Adrenal gland (tissue), 12 donors: ENCODE data around the gene ZBTB7B. TPM values are rescaled to one million over a fixed set of nuclear protein-coding genes. Genes with fewer than 3 reads are reported as not detected.

Source experiments
- DNase-seq, 7 donors: peaks; one replicate each; pipeline ENCODE4 v3.0.0-alpha.2; 2019 to 2020
- H3K27ac ChIP-seq, 5 donors: fragments of 200-600 bp; sonication (generic) in 4 of 5; 1 replicate in 3 of 5; 2 replicates in 2 of 5; pipeline versions ENCODE4 v1.5.1 to v1.8.0; 2016 to 2020; ENCODE audit warnings: mild to moderate bottlenecking in 1 of 5
- H3K27me3 ChIP-seq: fragments of 200-600 bp; 2 replicates; pipeline ENCODE4 v1.8.0; 2021
- H3K36me3 ChIP-seq, 2 donors: fragments of 200-600 bp; replicated peaks in 1 of 2; 1 replicate in 1 of 2; 2 replicates in 1 of 2; pipeline versions ENCODE4 v1.5.1 to v1.8.0; 2018 to 2022
- H3K4me1 ChIP-seq, 2 donors: fragments of 200-600 bp; replicated peaks in 1 of 2; 1 replicate in 1 of 2; 2 replicates in 1 of 2; pipeline versions ENCODE4 v1.5.1 to v1.8.0; 2018 to 2021
- H3K4me3 ChIP-seq, 4 donors: fragments of 200-600 bp; sonication (generic) in 3 of 4; one replicate each; pipeline ENCODE4 v1.5.1; 2016 to 2018
- H3K9me3 ChIP-seq, 3 donors: fragments of 200-600 bp; sonication (generic) in 1 of 3; replicated peaks in 1 of 3; 1 replicate in 2 of 3; 2 replicates in 1 of 3; pipeline versions ENCODE4 v1.5.1 to v1.8.0; 2016 to 2021
- POLR2A ChIP-seq, 2 donors: fragments of 450-650 bp; IDR thresholded peaks; one replicate each; pipeline ENCODE4 v1.6.1; 2017; ENCODE audit warnings: antibody characterized with exemption in 2 of 2, mild to moderate bottlenecking in 2 of 2, moderate library complexity in 1 of 2
- WGBS, 4 donors: extraction: QIAGEN DNeasy Blood & Tissue Kit in 2 of 4; methylation state at CpG; one replicate each; pipeline versions ENCODE4 v1.1.5 to v1.1.7; 2013 to 2017; 5-methylcytosine and 5-hydroxymethylcytosine counted together
- intact Hi-C, 2 donors: fragments of 100-400 bp; cut with DNase I; formaldehyde crosslinking; loops; one replicate each; pipeline versions ENCODE4 v1.14.1 to v1.15.0; 2022 to 2023
- polyA plus RNA-seq, 3 donors: library from polyadenylated mRNA; stranded (reverse); fragments of 200-250 nt in 2 of 3; fragments of 350-450 nt in 1 of 3; fragmentation: Illumina TruSeq in 1 of 3; extraction: RNeasy Lipid Tissue Mini Kit (QIAGEN cat#74804) in 1 of 3; gene quantifications; one replicate each; pipeline ENCODE4 v1.2.3, GENCODE V29; 2013 to 2014
- total RNA-seq, 9 donors: library from RNA; depleted of rRNA in 4 of 9; stranded (reverse); fragments of >200 nt in 4 of 9; fragments of 120-200 nt in 1 of 9; fragmentation: NEBNext Ultra II Directional in 1 of 9; extraction: Animal tissue kit (Norgen Biotek cat#: 25700) in 1 of 9; gene quantifications; one replicate each; pipeline versions ENCODE4 v1.1.0 to v1.2.4, GENCODE V29; 2013 to 2023
- TF ChIP-seq, protein P1 (sequence below), 6 experiments: fragments of 450-650 bp in 4 of 6; fragments of 200-600 bp in 2 of 6; sonication (generic) in 1 of 6; IDR thresholded peaks; 1 replicate in 5 of 6; 2 replicates in 1 of 6; pipeline versions ENCODE4 v1.5.1 to v1.8.0; 2016 to 2021; ENCODE audit warnings: antibody characterized with exemption in 6 of 6, mild to moderate bottlenecking in 2 of 6, moderate library complexity in 1 of 6
- donor health status: healthy with polysubstance abuse.
- donor health status: Bipolar disorder and iron deficiency.
- donor health status: DM: yes; HTN: yes; CAD: no.
- donor health status: DM: no; HTN: no; CAD: no.
- donor health status: DM: no; HTN: no; CAD: no.
- donor health status: DM: yes; HTN: yes; CAD: no.

Gene ZBTB7B
- total and polyA plus RNA-seq, 12 donors = 22.4 to 126 (median 75.9) TPM

- intact Hi-C loops = no loop called here
- peaks cover 12 to 26% of the 10 kb centered on the region in 2 donors for H3K4me1 ChIP-seq
- no peak for DNase-seq
- no peaks in the 10 kb centered on the region for H3K27me3 ChIP-seq
- H3K9me3 ChIP-seq = no peaks in the 10 kb centered on the region
- no peak for TF ChIP-seq POLR2A (IDR thresholded peaks at IDR 0.05)
- TF ChIP-seq, protein P1, sequence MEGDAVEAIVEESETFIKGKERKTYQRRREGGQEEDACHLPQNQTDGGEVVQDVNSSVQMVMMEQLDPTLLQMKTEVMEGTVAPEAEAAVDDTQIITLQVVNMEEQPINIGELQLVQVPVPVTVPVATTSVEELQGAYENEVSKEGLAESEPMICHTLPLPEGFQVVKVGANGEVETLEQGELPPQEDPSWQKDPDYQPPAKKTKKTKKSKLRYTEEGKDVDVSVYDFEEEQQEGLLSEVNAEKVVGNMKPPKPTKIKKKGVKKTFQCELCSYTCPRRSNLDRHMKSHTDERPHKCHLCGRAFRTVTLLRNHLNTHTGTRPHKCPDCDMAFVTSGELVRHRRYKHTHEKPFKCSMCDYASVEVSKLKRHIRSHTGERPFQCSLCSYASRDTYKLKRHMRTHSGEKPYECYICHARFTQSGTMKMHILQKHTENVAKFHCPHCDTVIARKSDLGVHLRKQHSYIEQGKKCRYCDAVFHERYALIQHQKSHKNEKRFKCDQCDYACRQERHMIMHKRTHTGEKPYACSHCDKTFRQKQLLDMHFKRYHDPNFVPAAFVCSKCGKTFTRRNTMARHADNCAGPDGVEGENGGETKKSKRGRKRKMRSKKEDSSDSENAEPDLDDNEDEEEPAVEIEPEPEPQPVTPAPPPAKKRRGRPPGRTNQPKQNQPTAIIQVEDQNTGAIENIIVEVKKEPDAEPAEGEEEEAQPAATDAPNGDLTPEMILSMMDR (IDR thresholded peaks at IDR 0.05) = no peak
- WGBS, 4 donors = 4 to 6% (median 5%) methylated on average over 14 to 31 of the region's 31 CpGs
- peaks cover 0 to 22% of the 10 kb centered on the region in 2 donors for H3K36me3 ChIP-seq
- H3K27ac ChIP-seq = peak overlapping the region in 4 of 5 donors; percentile 38 to 99 (median 90)
- H3K4me3 ChIP-seq = peak overlapping the region in 3 of 4 donors; percentile 11 to 82 (median 42)
Measured at GRCh38 chr1:155051342-155051776, 48.8 kb downstream of the ZBTB7B start.

DNA sequence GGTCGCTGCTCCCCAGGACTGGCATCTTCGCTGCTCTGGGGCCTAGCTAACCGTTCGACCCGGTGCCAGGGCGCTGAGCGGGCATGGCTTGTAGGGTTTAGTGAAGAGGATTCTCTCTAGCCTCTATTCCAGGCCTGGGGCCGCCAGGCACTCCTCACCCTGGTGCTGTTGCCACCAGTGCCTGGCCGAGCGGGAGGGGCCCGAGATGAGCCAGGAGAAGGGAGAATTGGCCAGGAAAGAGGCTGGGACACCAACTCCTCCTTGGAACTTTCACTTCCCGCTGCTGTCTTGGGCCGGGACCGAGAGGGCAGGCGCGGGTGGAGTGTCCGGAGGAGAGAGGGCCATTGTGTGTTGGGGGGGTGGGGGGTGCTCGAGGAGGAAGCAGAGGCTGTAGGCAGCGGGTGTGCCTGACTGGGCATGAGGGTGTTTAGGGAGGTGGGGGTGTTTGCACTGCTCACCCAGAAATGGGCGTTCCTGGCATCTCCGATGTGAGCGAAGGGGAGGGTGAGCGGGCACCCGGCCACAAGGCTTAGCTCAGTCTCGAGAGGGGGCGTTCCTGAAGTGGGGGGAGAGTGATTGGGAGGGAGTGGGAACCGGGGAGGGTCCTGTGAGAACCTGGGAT lies 49.3 kb downstream of the ZBTB7B start:
- Histone ChIP-seq H3K36me3 (peaks cover 0 to 27% of the 10 kb centered on the region in 2 donors), H3K27me3 (no peaks in the 10 kb centered on the region), H3K27ac (peak overlapping the region in 4 of 5 donors; percentile 38 to 99 (median 90)), H3K4me3 (peak overlapping the region in 3 of 4 donors; percentile 11 to 82 (median 42)), H3K9me3 (no peaks in the 10 kb centered on the region), H3K4me1 (peaks cover 12 to 26% of the 10 kb centered on the region in 2 donors)
- intact Hi-C loops = no loop called here
- peak; percentile 39 to 69 (median 47) for DNase-seq
- TF ChIP-seq POLR2A (IDR thresholded peaks at IDR 0.05) = no peak
- TF ChIP-seq, protein P1 (IDR thresholded peaks at IDR 0.05) = no peak
- WGBS, 4 donors = 25 to 32% (median 29%) methylated on average over 15 to 27 of the region's 27 CpGs

DNA sequence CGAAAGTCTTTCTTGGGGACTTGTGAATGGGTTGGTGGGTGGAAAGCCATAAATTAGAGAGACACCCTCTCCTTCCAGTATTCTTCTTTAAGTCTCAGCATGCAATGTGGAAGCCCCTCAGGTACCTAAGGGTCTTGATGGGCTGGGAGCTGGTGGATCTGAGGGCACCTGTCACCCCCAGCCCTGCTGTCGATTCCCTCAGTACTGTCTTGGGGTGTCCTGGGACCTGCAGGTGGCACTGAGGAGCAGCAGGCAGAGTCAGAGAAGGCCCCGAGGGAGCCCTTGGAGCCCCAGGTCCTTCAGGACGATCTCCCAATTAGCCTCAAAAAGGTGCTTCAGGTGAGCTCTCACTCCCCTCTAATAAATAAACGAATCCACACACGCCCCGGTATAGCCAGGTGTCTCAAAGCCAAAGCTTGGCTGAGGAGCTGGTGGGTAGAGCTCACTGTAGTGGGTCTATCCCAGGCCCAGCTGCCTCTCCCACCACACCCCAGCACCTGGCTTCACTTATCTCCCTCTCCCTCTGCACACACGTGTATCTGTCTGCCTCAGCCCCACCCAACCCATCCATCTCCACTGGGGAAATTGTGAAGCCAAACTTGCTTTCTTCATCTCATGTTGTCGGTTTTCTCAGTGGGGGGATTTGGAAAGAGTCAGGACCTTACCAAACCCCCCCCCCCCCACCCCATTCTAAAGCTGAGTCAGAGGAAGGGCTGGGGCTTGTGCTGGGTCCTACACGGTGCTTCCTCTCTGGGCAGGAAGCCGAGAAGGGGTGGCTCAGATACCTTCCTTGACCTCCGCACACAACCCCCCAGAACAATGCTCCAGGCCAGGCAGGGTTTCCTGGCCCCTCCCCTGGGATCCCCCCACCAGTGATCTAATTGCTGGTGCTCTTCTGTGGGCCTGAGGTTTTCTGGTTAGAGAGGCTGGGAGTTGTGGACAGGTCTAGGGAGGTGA lies 50.1 kb downstream of the ZBTB7B start:
- peaks cover 12 to 26% of the 10 kb centered on the region in 2 donors for H3K4me1 ChIP-seq
- no peaks in the 10 kb centered on the region for H3K9me3 ChIP-seq
- H3K27me3 ChIP-seq = no peaks in the 10 kb centered on the region
- H3K4me3 ChIP-seq = peak overlapping the region in 1 of 4 donors; percentile 82
- intact Hi-C loops = no loop called here
- H3K27ac ChIP-seq = peak overlapping the region in 1 of 5 donors; percentile 99
- peak in 1 of 7 donors; percentile 54 for DNase-seq
- peaks cover 0 to 35% of the 10 kb centered on the region in 2 donors for H3K36me3 ChIP-seq
- no peak for TF ChIP-seq POLR2A (IDR thresholded peaks at IDR 0.05)
- TF ChIP-seq, protein P1 (IDR thresholded peaks at IDR 0.05) = no peak
- 57 to 66% (median 61%) methylated on average over 10 to 12 of the region's 12 CpGs for WGBS, 4 donors

GRCh38 chr1:155053531-155054105 lies 51.0 kb downstream of the ZBTB7B start:
- TF ChIP-seq, protein P1 (IDR thresholded peaks at IDR 0.05) = no peak
- no peak for TF ChIP-seq POLR2A (IDR thresholded peaks at IDR 0.05)
- no peak for DNase-seq
- Histone ChIP-seq H3K27me3 (no peaks in the 10 kb centered on the region), H3K36me3 (peaks cover 0 to 44% of the 10 kb centered on the region in 2 donors), H3K27ac (no peak overlapping the region), H3K9me3 (no peaks in the 10 kb centered on the region), H3K4me1 (peaks cover 12 to 26% of the 10 kb centered on the region in 2 donors), H3K4me3 (no peak overlapping the region)
- WGBS, 4 donors = 84 to 89% (median 87%) methylated on average over 7 of the region's 7 CpGs
- intact Hi-C loops = no loop called here
